Liver (tissue), 9 donors: ENCODE data around the gene ARHGEF10L. TPM values are rescaled to one million over a fixed set of nuclear protein-coding genes. Genes with fewer than 3 reads are reported as not detected.
"Not testable (repeated sequence)": the region's sequence is repeated elsewhere in the genome, so short reads cannot be mapped to it uniquely, and the experiment has no call there.

Source experiments
- DNase-seq: peaks from one replicate; pipeline ENCODE4 v3.0.0-alpha.2; 2017; ENCODE audit warnings: low spot score
- H3K27ac ChIP-seq, 2 donors: one replicate each; pipeline ENCODE4 v1.7.0; 2013; ENCODE audit warnings: inconsistent platforms in 2 of 2, low read length in 2 of 2, control low read depth in 1 of 2, low read depth in 1 of 2, mild to moderate bottlenecking in 1 of 2
- H3K27me3 ChIP-seq, 4 donors: one replicate each; pipeline versions ENCODE4 v1.6.1 to v1.7.0; 2013; ENCODE audit warnings: low read length in 3 of 4, inconsistent platforms in 1 of 4, mild to moderate bottlenecking in 1 of 4, moderate library complexity in 1 of 4; ENCODE audit not compliant: control insufficient read depth in 4 of 4, insufficient read depth in 4 of 4
- H3K36me3 ChIP-seq, 4 donors: one replicate each; pipeline versions ENCODE4 v1.6.1 to v1.7.0; 2013; ENCODE audit warnings: low read length in 3 of 4, mild to moderate bottlenecking in 3 of 4, low read depth in 1 of 4, moderate library complexity in 1 of 4; ENCODE audit not compliant: control insufficient read depth in 4 of 4, insufficient read depth in 3 of 4
- H3K4me1 ChIP-seq, 4 donors: one replicate each; pipeline versions ENCODE4 v1.6.1 to v1.7.0; 2013; ENCODE audit warnings: low read length in 3 of 4, mild to moderate bottlenecking in 3 of 4, moderate library complexity in 1 of 4; ENCODE audit not compliant: control insufficient read depth in 4 of 4, insufficient read depth in 4 of 4
- H3K4me3 ChIP-seq, 3 donors: one replicate each; pipeline versions ENCODE4 v1.6.1 to v1.7.0; 2013; ENCODE audit warnings: low read length in 3 of 3, control low read depth in 1 of 3, low read depth in 1 of 3, mild to moderate bottlenecking in 1 of 3
- H3K9ac ChIP-seq, 2 donors: one replicate each; pipeline ENCODE4 v1.7.0; 2013; ENCODE audit warnings: low read length in 2 of 2, mild to moderate bottlenecking in 2 of 2, moderate library complexity in 2 of 2, control low read depth in 1 of 2, low read depth in 1 of 2
- H3K9me3 ChIP-seq, 4 donors: one replicate each; pipeline versions ENCODE4 v1.6.1 to v1.7.0; 2013; ENCODE audit warnings: low read length in 3 of 4; ENCODE audit not compliant: control insufficient read depth in 4 of 4
- FOXA1 ChIP-seq: IDR thresholded peaks from 2 replicates; pipeline ENCODE4 v1.6.1; 2016; ENCODE audit warnings: antibody characterized with exemption
- FOXA2 ChIP-seq: IDR thresholded peaks from 2 replicates; pipeline ENCODE4 v1.6.1; 2016; ENCODE audit warnings: antibody characterized with exemption
- GABPA ChIP-seq, 2 donors: IDR thresholded peaks in 1 of 2; conservative IDR thresholded peaks in 1 of 2; 2 replicates each; pipeline ENCODE4 v1.6.1; 2016; ENCODE audit warnings: antibody characterized with exemption in 2 of 2, mild to moderate bottlenecking in 1 of 2, moderate library complexity in 1 of 2
- HNF4A ChIP-seq, 2 donors: conservative IDR thresholded peaks; 2 replicates each; pipeline ENCODE4 v1.6.1; 2016; ENCODE audit warnings: antibody characterized with exemption in 2 of 2, mild to moderate bottlenecking in 2 of 2
- HNF4G ChIP-seq: IDR thresholded peaks from 2 replicates; pipeline ENCODE4 v1.6.1; 2016; ENCODE audit warnings: antibody characterized with exemption
- JUND ChIP-seq, 2 donors: IDR thresholded peaks; 2 replicates each; pipeline ENCODE4 v1.6.1; 2016; ENCODE audit warnings: antibody characterized with exemption in 2 of 2
- NR2F2 ChIP-seq: IDR thresholded peaks from 2 replicates; pipeline ENCODE4 v1.6.1; 2016; ENCODE audit warnings: antibody characterized with exemption
- RAD21 ChIP-seq, 2 donors: IDR thresholded peaks; 2 replicates each; pipeline ENCODE4 v1.6.1; 2016; ENCODE audit warnings: antibody characterized with exemption in 2 of 2, mild to moderate bottlenecking in 2 of 2
- RXRA ChIP-seq, 2 donors: IDR thresholded peaks; 2 replicates each; pipeline ENCODE4 v1.6.1; 2017 to 2018; ENCODE audit warnings: antibody characterized with exemption in 2 of 2, mild to moderate bottlenecking in 1 of 2
- SP1 ChIP-seq: IDR thresholded peaks from 2 replicates; pipeline ENCODE4 v1.6.1; 2018; ENCODE audit warnings: antibody characterized with exemption, mild to moderate bottlenecking
- TAF1 ChIP-seq: conservative IDR thresholded peaks from 2 replicates; pipeline ENCODE4 v1.6.1; 2016; ENCODE audit warnings: antibody characterized with exemption, mild to moderate bottlenecking
- YY1 ChIP-seq: IDR thresholded peaks from 2 replicates; pipeline ENCODE4 v1.6.1; 2016; ENCODE audit warnings: antibody characterized with exemption, mild to moderate bottlenecking
- WGBS: extraction: QIAGEN DNeasy Blood & Tissue Kit; methylation state at CpG from one replicate; pipeline ENCODE4 v1.1.7; 2013; 5-methylcytosine and 5-hydroxymethylcytosine counted together
- polyA plus RNA-seq, 2 donors: library from polyadenylated mRNA; stranded (reverse) in 1 of 2; unstranded in 1 of 2; fragments of 200-250 nt in 1 of 2; fragments of >200 nt in 1 of 2; fragmentation: Nextera tagmentation in 1 of 2; extraction: Ambion mirVana in 1 of 2; gene quantifications; one replicate each; pipeline versions ENCODE4 v1.2.1 to v1.2.3, GENCODE V29; 2013 to 2015
- total RNA-seq, 2 donors: library from RNA; depleted of rRNA; stranded (reverse); fragments of >200 nt; gene quantifications; one replicate each; pipeline ENCODE4 v1.2.3, GENCODE V29; 2014
- TF ChIP-seq, protein P1 (sequence below): IDR thresholded peaks from 2 replicates; pipeline ENCODE4 v1.6.1; 2016; ENCODE audit warnings: antibody characterized with exemption
- TF ChIP-seq, protein P2 (sequence below): fragments of 150-350 bp; IDR thresholded peaks from 2 replicates; pipeline ENCODE4 v1.5.1; 2017; ENCODE audit warnings: improper control_type of control experiment, low read depth, low read length; ENCODE audit not compliant: missing input control
- TF ChIP-seq, protein P3 (sequence below): IDR thresholded peaks from 2 replicates; pipeline ENCODE4 v1.6.1; 2016; ENCODE audit warnings: antibody characterized with exemption
- TF ChIP-seq, protein P4 (sequence below): IDR thresholded peaks from 2 replicates; pipeline ENCODE4 v1.6.1; 2016; ENCODE audit warnings: antibody characterized with exemption, mild to moderate bottlenecking
- TF ChIP-seq, protein P5 (sequence below): IDR thresholded peaks from 2 replicates; pipeline ENCODE4 v1.6.1; 2016; ENCODE audit warnings: antibody characterized with exemption
- donor health status: healthy.
- donor health status: healthy.
- donor health status: healthy.
- donor health status: healthy.
- donor health status: healthy.

The ARHGEF10L gene
- total and polyA plus RNA-seq, 4 donors, result 26.3 to 169 (median 57.5) TPM

DNA sequence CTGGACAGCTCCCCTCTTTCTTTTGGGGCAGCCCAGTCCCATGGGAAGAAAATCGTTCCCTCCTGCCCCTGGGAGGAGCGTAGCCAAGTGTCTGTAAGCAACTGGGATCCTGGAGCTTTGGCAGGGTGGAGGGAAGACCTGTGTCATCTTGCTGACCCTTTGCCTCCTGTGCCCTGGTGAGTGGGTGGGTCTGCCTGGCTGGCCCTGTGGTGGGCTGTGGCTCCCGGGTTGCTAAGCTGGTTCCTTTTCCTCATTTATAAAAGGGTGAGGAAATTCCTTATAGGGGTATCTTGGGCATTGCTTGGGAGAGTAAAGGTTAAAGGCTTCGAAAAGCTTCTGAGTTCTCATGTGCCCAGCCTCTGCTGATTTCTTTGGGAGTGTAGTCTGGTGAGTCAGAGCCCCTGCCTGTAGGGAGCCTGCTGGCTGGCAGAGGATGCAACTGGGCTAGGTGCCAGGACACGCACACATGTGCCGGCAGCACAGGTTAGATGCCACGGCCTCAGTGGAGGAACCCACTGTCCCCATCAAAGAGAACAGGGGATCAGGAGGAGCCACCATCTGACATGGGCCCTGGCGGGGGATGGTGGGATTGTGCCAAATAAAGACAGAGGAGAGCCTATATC lies 85.2 kb downstream of the ARHGEF10L start:
- TF ChIP-seq, protein P1, sequence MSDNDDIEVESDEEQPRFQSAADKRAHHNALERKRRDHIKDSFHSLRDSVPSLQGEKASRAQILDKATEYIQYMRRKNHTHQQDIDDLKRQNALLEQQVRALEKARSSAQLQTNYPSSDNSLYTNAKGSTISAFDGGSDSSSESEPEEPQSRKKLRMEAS, result no peak
- TF ChIP-seq HNF4G (no peak), YY1 (no peak), TAF1 (no peak), RAD21 (IDR thresholded peaks at IDR 0.05) (no peak), HNF4A (conservative IDR thresholded peaks at IDR 0.05) (no peak), NR2F2 (no peak), FOXA2 (no peak), JUND (IDR thresholded peaks at IDR 0.05) (no peak)
- TF ChIP-seq, protein P2, sequence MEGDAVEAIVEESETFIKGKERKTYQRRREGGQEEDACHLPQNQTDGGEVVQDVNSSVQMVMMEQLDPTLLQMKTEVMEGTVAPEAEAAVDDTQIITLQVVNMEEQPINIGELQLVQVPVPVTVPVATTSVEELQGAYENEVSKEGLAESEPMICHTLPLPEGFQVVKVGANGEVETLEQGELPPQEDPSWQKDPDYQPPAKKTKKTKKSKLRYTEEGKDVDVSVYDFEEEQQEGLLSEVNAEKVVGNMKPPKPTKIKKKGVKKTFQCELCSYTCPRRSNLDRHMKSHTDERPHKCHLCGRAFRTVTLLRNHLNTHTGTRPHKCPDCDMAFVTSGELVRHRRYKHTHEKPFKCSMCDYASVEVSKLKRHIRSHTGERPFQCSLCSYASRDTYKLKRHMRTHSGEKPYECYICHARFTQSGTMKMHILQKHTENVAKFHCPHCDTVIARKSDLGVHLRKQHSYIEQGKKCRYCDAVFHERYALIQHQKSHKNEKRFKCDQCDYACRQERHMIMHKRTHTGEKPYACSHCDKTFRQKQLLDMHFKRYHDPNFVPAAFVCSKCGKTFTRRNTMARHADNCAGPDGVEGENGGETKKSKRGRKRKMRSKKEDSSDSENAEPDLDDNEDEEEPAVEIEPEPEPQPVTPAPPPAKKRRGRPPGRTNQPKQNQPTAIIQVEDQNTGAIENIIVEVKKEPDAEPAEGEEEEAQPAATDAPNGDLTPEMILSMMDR, result no peak
- TF ChIP-seq, protein P3, sequence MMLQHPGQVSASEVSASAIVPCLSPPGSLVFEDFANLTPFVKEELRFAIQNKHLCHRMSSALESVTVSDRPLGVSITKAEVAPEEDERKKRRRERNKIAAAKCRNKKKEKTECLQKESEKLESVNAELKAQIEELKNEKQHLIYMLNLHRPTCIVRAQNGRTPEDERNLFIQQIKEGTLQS, result no peak
- H3K36me3 ChIP-seq, result peaks cover 30 to 94% (median 67%) of the 10 kb centered on the region in 4 donors
- no peak overlapping the region for H3K9ac ChIP-seq
- WGBS, result 63% methylated on average over 8 of the region's 8 CpGs
- no peaks in the 10 kb centered on the region for H3K9me3 ChIP-seq
- no peak for DNase-seq
- H3K4me3 ChIP-seq, result no peak overlapping the region
- peaks cover 0 to 2% (median under 1%) of the 10 kb centered on the region in 4 donors for H3K4me1 ChIP-seq
- no peak overlapping the region for H3K27ac ChIP-seq
- no peaks in the 10 kb centered on the region for H3K27me3 ChIP-seq

DNA sequence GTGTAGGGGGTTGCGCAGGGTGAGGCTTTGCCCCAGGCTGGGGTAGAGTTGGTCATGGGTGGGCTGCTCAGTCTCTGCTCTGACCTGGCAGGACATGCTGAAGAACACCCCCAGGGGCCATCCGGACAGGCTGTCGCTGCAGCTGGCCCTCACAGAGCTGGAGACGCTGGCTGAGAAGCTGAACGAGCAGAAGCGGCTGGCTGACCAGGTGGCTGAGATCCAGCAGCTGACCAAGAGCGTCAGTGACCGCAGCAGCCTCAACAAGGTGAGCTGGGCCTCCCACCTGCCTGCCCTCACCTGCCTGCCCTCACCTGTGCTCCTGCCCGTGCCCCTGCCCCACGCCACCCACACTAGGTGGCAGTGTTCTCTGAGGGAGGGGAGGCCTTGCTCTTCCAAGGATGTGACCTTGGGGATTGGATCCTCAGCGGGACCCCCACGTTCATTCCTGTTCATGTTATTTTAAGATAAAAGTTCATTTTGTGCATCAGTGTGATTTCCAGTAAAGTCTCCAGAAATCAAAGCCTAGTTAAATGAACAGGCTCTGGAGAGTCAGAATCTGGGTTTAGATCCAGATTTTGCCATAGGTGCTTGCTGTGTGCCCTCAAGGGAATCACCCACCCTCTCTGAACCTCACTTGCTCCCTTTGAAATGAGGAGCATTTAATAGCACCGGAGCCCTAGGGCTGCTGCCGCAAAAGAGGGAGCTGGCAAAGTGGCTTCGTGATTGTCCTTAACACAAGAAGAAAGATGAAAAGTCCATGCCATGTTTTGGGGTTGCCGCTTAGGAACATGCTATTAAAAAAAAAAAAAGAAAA lies 87.9 kb downstream of the ARHGEF10L start:
- Histone ChIP-seq H3K27ac (no peak overlapping the region), H3K9ac (no peak overlapping the region), H3K4me3 (no peak overlapping the region), H3K27me3 (no peaks in the 10 kb centered on the region), H3K9me3 (no peaks in the 10 kb centered on the region), H3K4me1 (peaks cover 2 to 17% (median 4%) of the 10 kb centered on the region in 4 donors), H3K36me3 (peaks cover 28 to 88% (median 68%) of the 10 kb centered on the region in 4 donors)
- WGBS, result 88% methylated on average over 16 of the region's 16 CpGs
- TF ChIP-seq GABPA (IDR thresholded peaks at IDR 0.05 in 1 of 2, conservative IDR thresholded peaks at IDR 0.05 in 1 of 2) (no peak), HNF4G (no peak), RXRA (IDR thresholded peaks at IDR 0.05) (no peak), TAF1 (no peak), FOXA1 (no peak), SP1 (no peak), YY1 (no peak)
- TF ChIP-seq, protein P4, sequence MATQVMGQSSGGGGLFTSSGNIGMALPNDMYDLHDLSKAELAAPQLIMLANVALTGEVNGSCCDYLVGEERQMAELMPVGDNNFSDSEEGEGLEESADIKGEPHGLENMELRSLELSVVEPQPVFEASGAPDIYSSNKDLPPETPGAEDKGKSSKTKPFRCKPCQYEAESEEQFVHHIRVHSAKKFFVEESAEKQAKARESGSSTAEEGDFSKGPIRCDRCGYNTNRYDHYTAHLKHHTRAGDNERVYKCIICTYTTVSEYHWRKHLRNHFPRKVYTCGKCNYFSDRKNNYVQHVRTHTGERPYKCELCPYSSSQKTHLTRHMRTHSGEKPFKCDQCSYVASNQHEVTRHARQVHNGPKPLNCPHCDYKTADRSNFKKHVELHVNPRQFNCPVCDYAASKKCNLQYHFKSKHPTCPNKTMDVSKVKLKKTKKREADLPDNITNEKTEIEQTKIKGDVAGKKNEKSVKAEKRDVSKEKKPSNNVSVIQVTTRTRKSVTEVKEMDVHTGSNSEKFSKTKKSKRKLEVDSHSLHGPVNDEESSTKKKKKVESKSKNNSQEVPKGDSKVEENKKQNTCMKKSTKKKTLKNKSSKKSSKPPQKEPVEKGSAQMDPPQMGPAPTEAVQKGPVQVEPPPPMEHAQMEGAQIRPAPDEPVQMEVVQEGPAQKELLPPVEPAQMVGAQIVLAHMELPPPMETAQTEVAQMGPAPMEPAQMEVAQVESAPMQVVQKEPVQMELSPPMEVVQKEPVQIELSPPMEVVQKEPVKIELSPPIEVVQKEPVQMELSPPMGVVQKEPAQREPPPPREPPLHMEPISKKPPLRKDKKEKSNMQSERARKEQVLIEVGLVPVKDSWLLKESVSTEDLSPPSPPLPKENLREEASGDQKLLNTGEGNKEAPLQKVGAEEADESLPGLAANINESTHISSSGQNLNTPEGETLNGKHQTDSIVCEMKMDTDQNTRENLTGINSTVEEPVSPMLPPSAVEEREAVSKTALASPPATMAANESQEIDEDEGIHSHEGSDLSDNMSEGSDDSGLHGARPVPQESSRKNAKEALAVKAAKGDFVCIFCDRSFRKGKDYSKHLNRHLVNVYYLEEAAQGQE, result no peak
- TF ChIP-seq, protein P5, sequence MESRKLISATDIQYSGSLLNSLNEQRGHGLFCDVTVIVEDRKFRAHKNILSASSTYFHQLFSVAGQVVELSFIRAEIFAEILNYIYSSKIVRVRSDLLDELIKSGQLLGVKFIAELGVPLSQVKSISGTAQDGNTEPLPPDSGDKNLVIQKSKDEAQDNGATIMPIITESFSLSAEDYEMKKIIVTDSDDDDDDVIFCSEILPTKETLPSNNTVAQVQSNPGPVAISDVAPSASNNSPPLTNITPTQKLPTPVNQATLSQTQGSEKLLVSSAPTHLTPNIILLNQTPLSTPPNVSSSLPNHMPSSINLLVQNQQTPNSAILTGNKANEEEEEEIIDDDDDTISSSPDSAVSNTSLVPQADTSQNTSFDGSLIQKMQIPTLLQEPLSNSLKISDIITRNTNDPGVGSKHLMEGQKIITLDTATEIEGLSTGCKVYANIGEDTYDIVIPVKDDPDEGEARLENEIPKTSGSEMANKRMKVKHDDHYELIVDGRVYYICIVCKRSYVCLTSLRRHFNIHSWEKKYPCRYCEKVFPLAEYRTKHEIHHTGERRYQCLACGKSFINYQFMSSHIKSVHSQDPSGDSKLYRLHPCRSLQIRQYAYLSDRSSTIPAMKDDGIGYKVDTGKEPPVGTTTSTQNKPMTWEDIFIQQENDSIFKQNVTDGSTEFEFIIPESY, result no peak
- no peak for DNase-seq

DNA sequence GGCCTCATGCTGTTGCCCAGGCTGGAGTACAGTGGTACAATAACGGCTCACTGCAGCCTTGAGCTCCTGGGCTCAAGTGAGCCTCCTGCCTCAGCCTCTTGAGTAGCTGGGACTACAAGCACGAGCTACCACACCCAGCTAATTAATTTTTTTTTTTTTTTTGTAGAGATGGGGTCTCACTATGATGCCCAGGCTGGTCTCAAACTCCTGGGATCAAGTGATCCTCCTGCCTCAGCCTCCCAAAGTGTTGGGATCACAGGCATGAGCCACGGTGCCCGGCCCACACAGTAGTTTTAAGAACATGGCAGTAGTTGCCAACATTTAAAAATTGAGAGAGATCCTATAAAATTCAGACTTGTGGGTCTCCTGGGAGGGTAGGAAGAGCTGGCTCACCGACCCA lies 89.5 kb downstream of the ARHGEF10L start:
- peaks cover 26 to 85% (median 65%) of the 10 kb centered on the region in 4 donors for H3K36me3 ChIP-seq
- H3K9me3 ChIP-seq, H3K4me3 ChIP-seq, H3K27me3 ChIP-seq, H3K9ac ChIP-seq, H3K27ac ChIP-seq, DNase-seq: not testable (repeated sequence)
- WGBS, result 85% methylated on average over 5 of the region's 5 CpGs
- H3K4me1 ChIP-seq, result peaks cover 2 to 17% (median 4%) of the 10 kb centered on the region in 4 donors
